PFSK-1 (cell line): ENCODE measurements around the gene THBS4.

Experiments used
- FOXP2 ChIP-seq: optimal IDR thresholded peaks from 2 replicates; pipeline ENCODE3; 2011; ENCODE audit warnings: borderline replicate concordance, control low read depth, inconsistent platforms; ENCODE audit not compliant: insufficient read depth; ENCODE audit errors: extremely low read length, extremely low read depth
- POLR2AphosphoS5 ChIP-seq: IDR thresholded peaks from 2 replicates; pipeline ENCODE4 v1.6.1; 2012; ENCODE audit warnings: low read depth, mild to moderate bottlenecking, control low read depth, low read length, moderate library complexity
- SIN3A ChIP-seq: IDR thresholded peaks from 2 replicates; pipeline ENCODE4 v1.6.1; 2012; ENCODE audit warnings: mild to moderate bottlenecking, low read length, moderate library complexity, borderline replicate concordance; ENCODE audit not compliant: insufficient read depth
- TAF1 ChIP-seq: IDR thresholded peaks from 2 replicates; pipeline ENCODE4 v1.6.1; 2012; ENCODE audit warnings: low read length, control low read depth, borderline replicate concordance; ENCODE audit not compliant: insufficient read depth
- TF ChIP-seq, protein P1 (sequence below), 2 experiments: IDR thresholded peaks; 2 replicates each; pipeline versions ENCODE4 v1.6.1 to v1.8.0; 2011 to 2012; ENCODE audit warnings: low read depth in 2 of 2, low read length in 2 of 2, control low read depth in 1 of 2, inconsistent platforms in 1 of 2, mild to moderate bottlenecking in 1 of 2, moderate library complexity in 1 of 2; ENCODE audit not compliant: insufficient read depth in 1 of 2

THBS4 gene

GRCh38 chr5:80060966-80061365 lies 25.8 kb downstream of the THBS4 start:
- no peak for TF ChIP-seq TAF1
- TF ChIP-seq POLR2AphosphoS5 = no peak
- no peak for TF ChIP-seq FOXP2
- TF ChIP-seq, protein P1, sequence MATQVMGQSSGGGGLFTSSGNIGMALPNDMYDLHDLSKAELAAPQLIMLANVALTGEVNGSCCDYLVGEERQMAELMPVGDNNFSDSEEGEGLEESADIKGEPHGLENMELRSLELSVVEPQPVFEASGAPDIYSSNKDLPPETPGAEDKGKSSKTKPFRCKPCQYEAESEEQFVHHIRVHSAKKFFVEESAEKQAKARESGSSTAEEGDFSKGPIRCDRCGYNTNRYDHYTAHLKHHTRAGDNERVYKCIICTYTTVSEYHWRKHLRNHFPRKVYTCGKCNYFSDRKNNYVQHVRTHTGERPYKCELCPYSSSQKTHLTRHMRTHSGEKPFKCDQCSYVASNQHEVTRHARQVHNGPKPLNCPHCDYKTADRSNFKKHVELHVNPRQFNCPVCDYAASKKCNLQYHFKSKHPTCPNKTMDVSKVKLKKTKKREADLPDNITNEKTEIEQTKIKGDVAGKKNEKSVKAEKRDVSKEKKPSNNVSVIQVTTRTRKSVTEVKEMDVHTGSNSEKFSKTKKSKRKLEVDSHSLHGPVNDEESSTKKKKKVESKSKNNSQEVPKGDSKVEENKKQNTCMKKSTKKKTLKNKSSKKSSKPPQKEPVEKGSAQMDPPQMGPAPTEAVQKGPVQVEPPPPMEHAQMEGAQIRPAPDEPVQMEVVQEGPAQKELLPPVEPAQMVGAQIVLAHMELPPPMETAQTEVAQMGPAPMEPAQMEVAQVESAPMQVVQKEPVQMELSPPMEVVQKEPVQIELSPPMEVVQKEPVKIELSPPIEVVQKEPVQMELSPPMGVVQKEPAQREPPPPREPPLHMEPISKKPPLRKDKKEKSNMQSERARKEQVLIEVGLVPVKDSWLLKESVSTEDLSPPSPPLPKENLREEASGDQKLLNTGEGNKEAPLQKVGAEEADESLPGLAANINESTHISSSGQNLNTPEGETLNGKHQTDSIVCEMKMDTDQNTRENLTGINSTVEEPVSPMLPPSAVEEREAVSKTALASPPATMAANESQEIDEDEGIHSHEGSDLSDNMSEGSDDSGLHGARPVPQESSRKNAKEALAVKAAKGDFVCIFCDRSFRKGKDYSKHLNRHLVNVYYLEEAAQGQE (IDR thresholded peaks at IDR 0.05; ENCODE audit: insufficient read depth in 1 of 2, low read depth in 2 of 2, low read length in 2 of 2) = no peak
- TF ChIP-seq SIN3A = no peak

- no peak for TF ChIP-seq FOXP2
- no peak for TF ChIP-seq POLR2AphosphoS5
- TF ChIP-seq, protein P1 (IDR thresholded peaks at IDR 0.05; ENCODE audit: insufficient read depth in 1 of 2, low read depth in 2 of 2, low read length in 2 of 2) = no peak
- TF ChIP-seq TAF1 = no peak
- TF ChIP-seq SIN3A = no peak
These were observed 26.4 kb downstream of the THBS4 start for GRCh38 chr5:80061547-80061946.

- TF ChIP-seq SIN3A (no peak), POLR2AphosphoS5 (no peak), FOXP2 (no peak), TAF1 (no peak)
- TF ChIP-seq, protein P1 (IDR thresholded peaks at IDR 0.05; ENCODE audit: insufficient read depth in 1 of 2, low read depth in 2 of 2, low read length in 2 of 2) = no peak
These were observed 29.0 kb downstream of the THBS4 start for GRCh38 chr5:80064124-80064523.

GRCh38 chr5:80067016-80067415 lies 31.9 kb downstream of the THBS4 start:
- TF ChIP-seq TAF1 = no peak
- no peak for TF ChIP-seq SIN3A
- TF ChIP-seq, protein P1 (IDR thresholded peaks at IDR 0.05; ENCODE audit: insufficient read depth in 1 of 2, low read depth in 2 of 2, low read length in 2 of 2) = no peak
- TF ChIP-seq FOXP2 = no peak
- TF ChIP-seq POLR2AphosphoS5 = no peak

DNA sequence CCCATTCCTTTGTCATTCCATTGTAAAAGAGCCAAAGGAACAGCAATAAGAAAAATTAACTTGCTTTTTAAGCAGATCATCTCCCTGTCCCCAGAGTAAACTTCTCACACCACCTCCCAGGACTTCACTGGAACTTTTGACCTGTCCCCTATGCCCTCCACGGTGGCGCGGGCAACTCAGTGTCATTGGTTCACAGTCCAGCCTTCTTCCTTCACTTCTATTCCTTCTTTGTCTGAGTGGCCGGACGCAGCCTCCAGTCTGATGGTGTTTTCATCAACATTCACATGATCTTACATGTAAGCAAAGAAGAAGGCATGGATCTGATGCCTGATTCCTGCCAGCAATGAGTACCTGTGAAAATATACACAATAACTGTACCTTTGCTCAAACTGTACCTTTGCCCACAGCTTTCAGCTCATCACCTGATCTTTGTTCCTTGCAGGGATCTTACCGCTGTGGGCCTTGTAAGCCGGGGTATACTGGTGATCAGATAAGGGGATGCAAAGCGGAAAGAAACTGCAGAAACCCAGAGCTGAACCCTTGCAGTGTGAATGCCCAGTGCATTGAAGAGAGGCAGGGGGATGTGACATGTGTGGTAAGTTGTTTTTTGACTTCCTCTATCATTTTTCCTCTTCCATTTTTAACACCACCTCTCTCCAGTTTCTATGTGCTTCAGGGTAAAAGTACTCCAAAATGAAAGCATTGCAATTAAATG lies 32.5 kb downstream of the THBS4 start:
- no peak for TF ChIP-seq SIN3A
- no peak for TF ChIP-seq TAF1
